Stimulated activated naive B cell treated with anti-CD40 and anti-IgM and Interleukin-4, amounts not matched to agents 10 μg/mL and 1 μg/mL and 100 μg/mL, for 72 hours (primary cell): ENCODE results near the gene RGS7.
"Not testable (repeated sequence)": the region's sequence is repeated elsewhere in the genome, so short reads cannot be mapped to it uniquely, and the experiment has no call there.

Experiments
- ATAC-seq, 2 donors: fragments of 150-1000 bp; cut with Tn5 transposase; replicated peaks; 2 replicates each; pipeline ENCODE4 v1.10.0; 2021; ENCODE audit warnings: moderate library complexity in 1 of 2
- DNase-seq: peaks from one replicate; pipeline ENCODE4 v3.0.0; 2021
- H3K27ac Mint-ChIP-seq: one replicate; pipeline ENCODE4 v1.8.0; 2022; ENCODE audit warnings: mild to moderate bottlenecking, mixed read lengths
- H3K27me3 Mint-ChIP-seq, 2 donors: one replicate each; pipeline ENCODE4 v1.8.0; 2022; ENCODE audit warnings: mixed read lengths in 2 of 2
- H3K36me3 Mint-ChIP-seq, 2 donors: one replicate each; pipeline ENCODE4 v1.8.0; 2022; ENCODE audit warnings: mixed read lengths in 2 of 2, mild to moderate bottlenecking in 1 of 2
- H3K4me1 Mint-ChIP-seq, 2 donors: one replicate each; pipeline ENCODE4 v1.8.0; 2022; ENCODE audit warnings: mixed read lengths in 2 of 2, mild to moderate bottlenecking in 1 of 2
- H3K4me3 Mint-ChIP-seq, 2 donors: one replicate each; pipeline ENCODE4 v1.8.0; 2022; ENCODE audit warnings: mild to moderate bottlenecking in 2 of 2, mixed read lengths in 2 of 2, moderate library complexity in 1 of 2
- H3K9me3 Mint-ChIP-seq, 2 donors: one replicate each; pipeline ENCODE4 v1.8.0; 2022; ENCODE audit warnings: mixed read lengths in 2 of 2, mild to moderate bottlenecking in 1 of 2

RGS7 gene

DNA sequence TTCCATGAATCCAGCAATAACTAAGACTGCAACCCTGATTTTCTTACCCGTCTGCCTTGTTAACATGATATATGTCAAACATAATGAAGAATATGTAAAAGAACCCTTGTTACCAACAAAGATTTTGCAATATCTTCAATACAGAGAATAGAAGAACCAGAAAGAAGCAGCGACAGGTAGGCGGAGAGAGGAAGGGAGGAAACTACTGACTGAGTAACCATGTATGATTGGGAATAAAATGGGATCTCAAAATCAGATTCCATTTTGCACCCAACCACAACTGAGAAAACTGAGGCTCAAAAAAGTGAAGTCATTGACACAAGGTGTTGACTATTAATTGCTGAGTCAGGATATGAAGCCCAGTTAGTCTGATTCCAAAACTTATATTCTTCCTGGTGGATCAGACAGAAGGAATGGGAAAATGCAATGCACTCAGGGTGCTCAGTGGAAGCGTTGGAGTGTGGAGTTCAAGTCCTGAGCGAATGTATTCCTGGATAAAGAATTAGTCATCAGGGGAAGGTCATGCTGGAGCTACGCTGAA, 451.7 kb downstream of the RGS7 start:
- H3K36me3 Mint-ChIP-seq: no peaks in the 10 kb centered on the region
- DNase-seq (no peak), ATAC-seq (no peak)
- H3K4me1 Mint-ChIP-seq: no peaks in the 10 kb centered on the region
- no peaks in the 10 kb centered on the region for H3K27me3 Mint-ChIP-seq
- H3K4me3 Mint-ChIP-seq: no peak overlapping the region
- H3K27ac Mint-ChIP-seq: no peak overlapping the region
- H3K9me3 Mint-ChIP-seq: peaks cover 2 to 3% of the 10 kb centered on the region in 2 donors

DNA sequence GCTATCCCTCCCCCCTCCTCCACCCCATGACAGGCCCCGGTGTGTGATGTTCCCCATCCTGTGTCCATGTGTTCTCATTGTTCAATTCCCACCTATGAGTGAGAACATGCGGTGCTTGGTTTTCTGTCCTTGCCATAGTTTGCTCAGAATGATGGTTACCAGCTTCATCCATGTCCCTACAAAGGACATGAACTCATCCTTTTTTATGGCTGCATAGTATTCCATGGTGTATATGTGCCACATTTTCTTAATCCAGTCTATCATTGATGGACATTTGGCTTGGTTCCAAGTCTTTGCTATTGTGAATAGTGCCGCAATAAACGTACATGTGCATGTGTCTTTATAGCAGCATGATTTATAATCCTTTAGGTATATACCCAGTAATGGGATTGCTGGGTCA, 461.6 kb downstream of the RGS7 start:
- H3K4me1 Mint-ChIP-seq, H3K4me3 Mint-ChIP-seq, H3K36me3 Mint-ChIP-seq, DNase-seq, H3K9me3 Mint-ChIP-seq, H3K27ac Mint-ChIP-seq, ATAC-seq, H3K27me3 Mint-ChIP-seq: not testable (repeated sequence)

DNA sequence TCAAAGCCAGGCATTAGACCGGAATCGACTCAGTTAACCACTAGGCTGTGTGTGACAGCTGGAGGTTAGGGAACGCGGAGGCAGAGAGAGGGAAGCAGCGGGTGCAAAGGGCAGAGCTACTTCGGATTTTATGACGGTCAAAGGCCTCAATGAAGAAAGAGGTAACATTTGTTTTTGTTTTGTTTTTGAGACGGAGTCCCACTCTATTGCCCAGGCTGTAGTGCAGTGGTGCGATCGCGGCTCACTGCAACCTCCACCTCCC, 468.3 kb downstream of the RGS7 start:
- Mint-ChIP-seq H3K9me3 (peaks cover 0 to 6% of the 10 kb centered on the region in 2 donors), H3K4me1 (no peaks in the 10 kb centered on the region), H3K27me3 (no peaks in the 10 kb centered on the region), H3K27ac (no peak overlapping the region), H3K4me3 (no peak overlapping the region), H3K36me3 (no peaks in the 10 kb centered on the region)
- DNase-seq (no peak), ATAC-seq (no peak)

DNA sequence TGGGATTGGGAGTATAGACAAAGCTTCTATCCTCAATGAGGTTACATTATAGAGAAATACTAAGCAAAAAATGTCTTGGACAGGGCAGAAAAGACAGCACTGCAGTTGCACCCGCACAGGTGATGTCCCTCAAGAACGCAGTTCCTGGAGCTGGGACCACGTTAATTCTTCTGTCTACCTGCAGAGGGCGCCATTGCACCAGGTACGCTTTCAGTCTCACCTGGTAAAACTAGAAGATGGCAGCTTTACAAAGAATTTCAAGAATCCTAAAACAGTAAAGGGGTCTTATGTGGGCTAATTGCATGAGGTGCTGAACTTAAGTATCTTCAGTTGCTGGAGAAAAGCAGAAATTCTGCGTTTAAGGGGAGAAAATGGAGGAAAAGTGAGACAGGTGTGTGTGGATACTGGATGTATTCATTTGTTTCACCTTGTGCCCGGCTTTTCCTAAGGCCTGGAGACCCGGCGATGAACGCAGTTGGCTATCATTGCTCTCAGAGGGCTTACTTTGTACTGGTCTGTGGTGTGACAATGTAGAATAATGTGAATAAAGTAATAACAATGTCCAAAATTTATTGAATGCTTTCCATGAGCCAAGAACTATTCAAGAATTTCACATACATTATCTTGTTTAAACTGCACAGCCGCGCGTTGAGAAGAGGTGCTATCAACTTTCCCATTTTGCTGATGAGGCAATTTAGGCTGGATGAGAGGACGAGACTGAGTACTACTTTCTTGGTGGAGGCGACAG, 468.8 kb downstream of the RGS7 start:
- H3K27ac Mint-ChIP-seq: no peak overlapping the region
- peak; percentile 65 to 70 for ATAC-seq
- H3K9me3 Mint-ChIP-seq: peaks cover 1 to 9% of the 10 kb centered on the region in 2 donors
- peak; percentile 18 for DNase-seq
- H3K27me3 Mint-ChIP-seq: no peaks in the 10 kb centered on the region
- no peaks in the 10 kb centered on the region for H3K4me1 Mint-ChIP-seq
- H3K36me3 Mint-ChIP-seq: no peaks in the 10 kb centered on the region
- H3K4me3 Mint-ChIP-seq: no peak overlapping the region

DNA sequence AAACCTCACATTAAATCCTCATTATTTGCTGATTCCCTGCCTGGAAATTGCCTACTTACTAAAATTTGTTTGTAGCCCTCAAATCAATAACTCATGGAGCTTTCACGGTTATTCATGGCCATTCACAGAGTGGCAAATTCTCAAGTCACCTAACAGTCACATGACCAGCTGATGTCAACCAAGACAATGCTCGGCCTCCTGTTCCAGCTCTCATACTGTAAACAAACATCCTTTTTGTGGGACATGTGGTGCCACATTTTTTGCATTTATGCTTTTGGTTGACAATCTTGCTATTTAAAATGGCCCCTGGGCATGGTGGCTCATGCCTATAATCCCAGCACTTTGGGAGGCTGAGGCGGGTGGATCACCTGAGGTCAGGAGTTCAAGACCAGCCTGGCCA, 473.5 kb downstream of the RGS7 start:
- Mint-ChIP-seq H3K4me3 (no peak overlapping the region), H3K36me3 (no peaks in the 10 kb centered on the region), H3K27me3 (no peaks in the 10 kb centered on the region), H3K9me3 (peaks cover 1 to 10% of the 10 kb centered on the region in 2 donors), H3K27ac (no peak overlapping the region), H3K4me1 (no peaks in the 10 kb centered on the region)
- no peak for DNase-seq
- no peak for ATAC-seq

DNA sequence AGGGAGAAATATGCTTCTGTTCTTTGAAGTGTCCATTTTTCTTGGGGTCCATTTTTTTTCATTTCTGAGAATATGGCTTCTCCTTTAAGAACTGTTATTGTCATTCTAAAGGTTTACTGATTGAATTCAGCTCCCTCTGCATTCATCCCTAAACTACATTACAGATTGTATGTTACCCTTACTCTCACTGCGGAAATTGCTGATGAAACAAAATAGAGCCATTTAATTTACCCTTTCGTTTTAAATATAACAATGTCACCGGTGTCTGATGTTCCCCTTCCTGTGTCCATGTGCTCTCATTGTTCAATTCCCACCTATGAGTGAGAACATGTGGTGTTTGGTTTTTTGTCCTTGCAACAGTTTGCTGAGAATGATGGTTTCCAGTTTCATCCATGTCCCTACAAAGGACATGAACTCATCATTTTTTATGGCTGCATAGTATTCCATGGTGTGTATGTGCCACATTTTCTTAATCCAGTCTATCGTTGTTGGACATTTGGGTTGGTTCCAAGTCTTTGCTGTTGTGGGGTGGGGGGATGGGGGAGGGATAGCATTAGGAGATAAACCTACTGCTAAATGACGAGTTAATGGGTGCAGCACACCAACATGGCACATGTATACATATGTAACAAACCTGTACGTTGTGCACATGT, 474.2 kb downstream of the RGS7 start:
- H3K9me3 Mint-ChIP-seq, H3K36me3 Mint-ChIP-seq, H3K27me3 Mint-ChIP-seq, H3K4me3 Mint-ChIP-seq, DNase-seq, H3K27ac Mint-ChIP-seq, H3K4me1 Mint-ChIP-seq, ATAC-seq: not testable (repeated sequence)

DNA sequence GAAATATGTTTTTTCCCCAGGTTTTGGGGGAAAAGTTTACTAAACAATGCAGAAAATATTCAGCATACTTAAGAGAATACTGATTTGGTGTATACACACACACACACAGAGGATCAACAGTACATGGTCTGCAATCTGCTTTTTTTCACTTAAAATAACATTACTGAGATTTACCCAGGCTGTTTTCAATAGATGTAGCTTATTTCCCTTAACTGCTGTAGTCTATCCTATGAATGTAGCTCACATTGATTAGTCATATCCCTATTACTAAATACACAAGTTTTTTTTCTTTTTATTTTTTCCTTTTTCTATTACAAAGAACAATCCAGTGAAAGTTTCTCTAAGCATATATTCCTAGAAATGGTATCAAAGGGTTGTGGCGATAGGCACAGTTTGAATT, 478.4 kb downstream of the RGS7 start:
- Mint-ChIP-seq H3K27ac (no peak overlapping the region), H3K9me3 (peaks cover 7 to 12% of the 10 kb centered on the region in 2 donors), H3K4me3 (no peak overlapping the region), H3K36me3 (no peaks in the 10 kb centered on the region), H3K27me3 (no peaks in the 10 kb centered on the region), H3K4me1 (no peaks in the 10 kb centered on the region)
- DNase-seq (no peak), ATAC-seq (no peak)

DNA sequence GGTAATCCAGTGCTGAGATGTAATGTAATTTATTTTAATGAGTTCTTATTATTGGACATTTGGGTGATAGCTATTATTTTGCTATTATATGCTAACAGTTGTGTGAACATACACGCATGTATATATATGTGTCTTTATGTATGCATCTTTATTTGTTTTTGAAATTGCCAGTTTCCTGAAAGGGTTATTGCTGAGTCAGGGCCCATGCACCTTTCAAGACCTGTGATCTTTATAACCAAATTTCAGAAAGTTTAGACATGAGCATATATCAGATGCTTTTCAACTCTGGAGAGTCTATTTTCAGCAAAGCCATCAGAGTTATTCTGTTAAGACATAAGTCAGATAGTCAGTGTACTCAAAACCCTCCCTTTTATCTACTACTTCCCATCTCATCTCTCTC, 479.4 kb downstream of the RGS7 start:
- H3K36me3 Mint-ChIP-seq: no peaks in the 10 kb centered on the region
- H3K9me3 Mint-ChIP-seq: peaks cover 5 to 8% of the 10 kb centered on the region in 2 donors
- ATAC-seq: no peak
- no peaks in the 10 kb centered on the region for H3K27me3 Mint-ChIP-seq
- no peak for DNase-seq
- H3K27ac Mint-ChIP-seq: no peak overlapping the region
- H3K4me3 Mint-ChIP-seq: no peak overlapping the region
- H3K4me1 Mint-ChIP-seq: no peaks in the 10 kb centered on the region

DNA sequence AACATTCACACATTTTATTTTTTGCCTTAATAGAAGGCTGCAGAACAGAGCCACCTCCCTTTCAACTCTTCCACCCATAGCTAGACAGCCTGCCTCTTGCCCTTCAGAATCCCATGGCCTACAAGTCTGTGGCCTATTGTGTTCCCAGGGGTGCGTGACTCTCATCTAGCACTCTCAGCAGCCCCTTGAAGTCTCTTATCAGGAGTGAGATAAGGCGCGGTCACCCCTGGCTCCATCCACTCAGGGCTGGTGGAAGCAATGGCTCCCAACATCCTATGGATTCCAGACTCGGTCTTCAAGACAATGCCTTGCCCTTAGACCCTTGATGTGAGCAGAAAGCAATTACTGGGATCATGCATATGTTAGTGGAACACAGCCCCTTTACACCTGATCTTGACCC, 480.9 kb downstream of the RGS7 start:
- peaks cover 5 to 8% of the 10 kb centered on the region in 2 donors for H3K9me3 Mint-ChIP-seq
- no peak overlapping the region for H3K27ac Mint-ChIP-seq
- H3K4me1 Mint-ChIP-seq: no peaks in the 10 kb centered on the region
- no peak for DNase-seq
- no peak overlapping the region for H3K4me3 Mint-ChIP-seq
- no peaks in the 10 kb centered on the region for H3K36me3 Mint-ChIP-seq
- no peak for ATAC-seq
- H3K27me3 Mint-ChIP-seq: no peaks in the 10 kb centered on the region

DNA sequence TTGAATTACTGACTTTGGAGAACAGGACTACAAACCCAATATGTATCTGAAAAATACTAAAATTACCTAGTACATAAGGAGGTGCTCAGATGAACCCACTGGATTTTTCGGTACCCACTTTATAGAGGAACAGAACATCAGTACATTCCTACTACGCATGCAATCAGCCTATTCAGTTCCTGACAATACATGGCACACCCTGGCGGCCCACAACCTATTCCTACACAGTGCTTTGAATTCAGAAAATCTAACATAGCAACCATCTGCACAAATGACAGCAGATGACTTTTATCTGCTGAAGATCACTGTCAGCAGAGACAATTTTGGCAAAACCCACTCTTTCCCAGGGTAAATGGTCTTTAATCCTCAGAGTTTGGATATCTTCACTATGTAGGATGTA, 487.9 kb downstream of the RGS7 start:
- Mint-ChIP-seq H3K36me3 (no peaks in the 10 kb centered on the region), H3K27ac (no peak overlapping the region), H3K4me1 (no peaks in the 10 kb centered on the region), H3K27me3 (no peaks in the 10 kb centered on the region), H3K4me3 (no peak overlapping the region), H3K9me3 (no peaks in the 10 kb centered on the region)
- ATAC-seq (no peak), DNase-seq (no peak)

DNA sequence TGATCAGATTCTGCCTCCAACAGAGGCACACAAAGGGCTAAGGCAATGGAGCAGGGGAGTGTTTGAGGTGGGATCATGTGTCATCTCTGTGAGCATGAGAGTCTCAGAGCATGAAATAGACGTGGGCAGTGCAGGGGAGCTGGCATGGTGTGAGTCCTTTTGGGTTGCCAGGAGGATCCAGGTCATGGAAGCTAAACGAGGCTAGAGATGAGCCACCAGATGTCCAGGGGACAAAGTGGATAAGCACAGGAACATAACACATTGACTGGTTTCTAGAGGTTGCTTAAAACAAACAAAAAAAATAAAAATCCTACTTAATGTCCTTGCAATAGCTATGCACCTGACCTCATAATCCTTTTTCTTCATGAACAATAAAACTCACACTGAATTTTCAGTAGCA, 490.3 kb downstream of the RGS7 start:
- Mint-ChIP-seq H3K9me3 (no peaks in the 10 kb centered on the region), H3K36me3 (no peaks in the 10 kb centered on the region), H3K4me1 (no peaks in the 10 kb centered on the region), H3K27ac (no peak overlapping the region), H3K4me3 (no peak overlapping the region), H3K27me3 (no peaks in the 10 kb centered on the region)
- ATAC-seq (no peak), DNase-seq (no peak)

DNA sequence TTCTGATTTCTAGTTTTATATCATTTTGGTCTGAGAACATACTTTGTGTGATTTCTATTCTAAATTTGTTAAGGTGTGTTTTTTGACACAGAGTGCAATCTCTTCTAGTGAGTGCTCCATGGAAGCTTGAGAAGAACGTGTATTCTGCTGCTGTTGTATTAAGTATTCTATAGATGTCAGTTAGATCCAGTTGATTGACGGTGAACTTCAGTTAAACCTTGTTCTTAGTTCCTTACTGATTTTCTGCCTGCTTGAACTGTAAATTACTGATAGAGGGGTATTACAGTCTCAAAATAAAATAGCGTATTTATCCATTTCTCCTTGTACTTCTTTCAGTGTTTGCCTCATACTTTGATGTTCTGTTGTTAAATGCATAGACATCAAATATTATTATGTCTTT, 497.0 kb downstream of the RGS7 start:
- Mint-ChIP-seq H3K9me3 (no peaks in the 10 kb centered on the region), H3K36me3 (no peaks in the 10 kb centered on the region), H3K4me1 (no peaks in the 10 kb centered on the region), H3K4me3 (no peak overlapping the region), H3K27me3 (no peaks in the 10 kb centered on the region), H3K27ac (no peak overlapping the region)
- DNase-seq (no peak), ATAC-seq (no peak)

DNA sequence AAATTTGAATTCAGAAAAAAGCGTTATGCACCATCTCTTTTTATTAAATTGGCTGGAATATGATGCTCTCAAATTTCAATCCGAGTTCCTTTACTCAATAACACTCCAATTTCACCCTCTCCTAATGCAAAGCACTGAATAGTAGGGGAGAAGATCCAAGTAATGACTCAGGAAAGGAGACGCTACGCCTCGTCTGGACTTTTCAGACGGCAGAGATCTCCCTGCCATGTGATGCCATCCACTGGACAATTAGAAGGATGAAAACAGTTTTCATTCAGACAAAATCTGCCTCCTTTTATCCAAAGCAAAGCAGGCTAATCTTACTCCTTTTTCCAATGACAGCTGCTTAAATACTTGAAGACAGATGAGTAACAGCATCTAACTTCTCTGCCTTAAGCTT, 502.6 kb downstream of the RGS7 start:
- Mint-ChIP-seq H3K36me3 (no peaks in the 10 kb centered on the region), H3K4me3 (no peak overlapping the region), H3K9me3 (peaks cover 5 to 13% of the 10 kb centered on the region in 2 donors), H3K27ac (no peak overlapping the region), H3K4me1 (no peaks in the 10 kb centered on the region), H3K27me3 (no peaks in the 10 kb centered on the region)
- ATAC-seq: no peak
- no peak for DNase-seq

DNA sequence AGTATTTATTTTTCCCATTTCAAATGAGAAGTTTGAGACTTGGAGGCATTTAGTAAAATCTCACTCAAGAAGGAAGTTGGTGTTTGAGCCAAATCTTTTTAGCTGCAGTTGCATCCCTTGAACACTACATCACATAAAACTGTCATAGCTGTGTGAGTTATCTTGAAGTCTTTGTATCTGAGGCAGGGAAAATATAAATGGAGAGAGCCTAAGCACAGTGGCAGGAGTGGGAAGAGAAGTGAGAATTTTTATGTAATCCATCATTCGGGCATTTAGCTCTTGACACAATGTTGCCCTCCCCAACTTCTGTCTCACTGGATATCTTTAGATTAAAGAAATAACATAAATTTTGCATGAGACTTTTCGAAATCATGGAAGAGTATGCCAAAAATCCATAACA, 509.7 kb downstream of the RGS7 start:
- H3K27ac Mint-ChIP-seq: no peak overlapping the region
- ATAC-seq: no peak
- H3K4me3 Mint-ChIP-seq: no peak overlapping the region
- H3K36me3 Mint-ChIP-seq: no peaks in the 10 kb centered on the region
- DNase-seq: no peak
- no peaks in the 10 kb centered on the region for H3K27me3 Mint-ChIP-seq
- H3K9me3 Mint-ChIP-seq: peaks cover 5 to 13% of the 10 kb centered on the region in 2 donors
- peaks cover 0 to 2% of the 10 kb centered on the region in 2 donors for H3K4me1 Mint-ChIP-seq

DNA sequence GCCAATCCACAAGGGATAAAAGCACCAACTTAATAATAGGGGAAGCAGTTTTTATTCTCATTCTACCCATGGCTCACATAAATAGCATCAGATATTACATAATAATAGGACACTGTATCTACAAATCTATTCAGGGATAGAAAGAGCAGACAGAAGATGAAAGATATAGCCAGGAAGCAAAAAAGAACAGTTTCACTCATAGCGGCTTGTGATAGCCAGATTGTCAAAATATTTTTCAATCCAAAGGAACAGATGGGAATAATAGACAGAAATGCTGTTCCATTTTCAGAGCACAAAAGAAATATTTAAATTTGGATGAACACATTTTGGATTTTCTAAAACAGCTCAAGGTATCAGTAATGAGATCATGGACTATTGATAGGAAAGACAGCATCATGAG, 512.5 kb downstream of the RGS7 start:
- H3K4me3 Mint-ChIP-seq: no peak overlapping the region
- H3K4me1 Mint-ChIP-seq: peaks cover 0 to 2% of the 10 kb centered on the region in 2 donors
- DNase-seq (no peak), ATAC-seq (no peak)
- H3K27me3 Mint-ChIP-seq: no peaks in the 10 kb centered on the region
- H3K27ac Mint-ChIP-seq: no peak overlapping the region
- H3K9me3 Mint-ChIP-seq: no peaks in the 10 kb centered on the region
- no peaks in the 10 kb centered on the region for H3K36me3 Mint-ChIP-seq
